ENCODE results near the gene NCOA7. TPM values are rescaled to one million over a fixed set of nuclear protein-coding genes. Genes with fewer than 3 reads are reported as not detected.

Gene NCOA7
- total RNA-seq, 3 donors from 2014 or later = 62.6 to 94.7 (median 82.4) TPM

- intact Hi-C loops (cut with DNase I; ENCODE audit: low total_unique reads) = no loop called here
- Histone ChIP-seq H3K27me3 (no peaks in the 10 kb centered on the region), H3K36me3 (no peaks in the 10 kb centered on the region), H3K4me3 (no peak overlapping the region), H3K27ac (no peak overlapping the region), H3K9me3 (no peaks in the 10 kb centered on the region), H3K4me1 (no peaks in the 10 kb centered on the region)
- TF ChIP-seq POLR2AphosphoS5 (IDR thresholded peaks at IDR 0.05) (no peak), POLR2A (IDR thresholded peaks at IDR 0.05) (no peak), CTCF (IDR thresholded peaks at IDR 0.05) (no peak)
- no peak for DNase-seq (ENCODE audit: low spot score in 2 of 2)
Measured at GRCh38 chr6:125951323-125951722, 160.6 kb downstream of the NCOA7 start.

GRCh38 chr6:125952764-125953501, 162.2 kb downstream of the NCOA7 start:
- Histone ChIP-seq H3K4me3 (no peak overlapping the region), H3K36me3 (no peaks in the 10 kb centered on the region), H3K4me1 (no peaks in the 10 kb centered on the region), H3K27ac (no peak overlapping the region), H3K9me3 (no peaks in the 10 kb centered on the region), H3K27me3 (no peaks in the 10 kb centered on the region)
- intact Hi-C loops (cut with DNase I; ENCODE audit: low total_unique reads) = no loop called here
- DNase-seq (ENCODE audit: low spot score in 2 of 2) = no peak
- TF ChIP-seq CTCF (IDR thresholded peaks at IDR 0.05) (no peak), POLR2AphosphoS5 (IDR thresholded peaks at IDR 0.05) (no peak), POLR2A (IDR thresholded peaks at IDR 0.05) (no peak)

DNA sequence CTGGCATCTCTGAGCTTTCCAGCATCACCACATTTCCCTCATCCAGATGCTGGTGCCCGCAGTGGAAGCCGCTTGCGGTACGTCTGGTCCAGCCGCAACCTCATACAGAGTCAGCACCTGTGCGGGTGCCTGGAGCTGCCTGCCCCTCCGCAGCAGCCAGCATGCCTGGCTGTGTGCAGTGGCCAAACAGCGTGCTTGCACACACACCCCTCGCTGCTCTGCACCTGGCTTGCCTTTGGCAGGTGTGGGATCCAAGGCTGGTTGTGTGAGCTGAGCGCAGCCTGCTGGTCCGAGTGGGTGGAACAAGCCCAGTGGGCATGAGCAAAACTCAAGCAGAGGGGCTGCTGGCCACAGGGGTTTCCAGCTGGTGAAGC, 162.7 kb downstream of the NCOA7 start:
- DNase-seq (ENCODE audit: low spot score in 2 of 2) = no peak
- Histone ChIP-seq H3K36me3 (no peaks in the 10 kb centered on the region), H3K4me3 (no peak overlapping the region), H3K27me3 (no peaks in the 10 kb centered on the region), H3K4me1 (peaks cover 0 to 4% of the 10 kb centered on the region in 2 donors), H3K9me3 (no peaks in the 10 kb centered on the region), H3K27ac (no peak overlapping the region)
- intact Hi-C loops (cut with DNase I; ENCODE audit: low total_unique reads) = no loop called here
- TF ChIP-seq POLR2A (IDR thresholded peaks at IDR 0.05) (no peak), CTCF (IDR thresholded peaks at IDR 0.05) (no peak), POLR2AphosphoS5 (IDR thresholded peaks at IDR 0.05) (no peak)

- TF ChIP-seq CTCF (IDR thresholded peaks at IDR 0.05) = no peak
- TF ChIP-seq POLR2AphosphoS5 (IDR thresholded peaks at IDR 0.05) = no peak
- no peak for TF ChIP-seq POLR2A (IDR thresholded peaks at IDR 0.05)
- Histone ChIP-seq H3K4me3 (no peak overlapping the region), H3K27ac (no peak overlapping the region), H3K4me1 (peaks cover 0 to 6% of the 10 kb centered on the region in 2 donors), H3K36me3 (no peaks in the 10 kb centered on the region), H3K27me3 (no peaks in the 10 kb centered on the region), H3K9me3 (no peaks in the 10 kb centered on the region)
- DNase-seq (ENCODE audit: low spot score in 2 of 2) = no peak
- intact Hi-C loops (cut with DNase I; ENCODE audit: low total_unique reads) = no loop called here
Measured at GRCh38 chr6:125954735-125955339, 164.1 kb downstream of the NCOA7 start.

DNA sequence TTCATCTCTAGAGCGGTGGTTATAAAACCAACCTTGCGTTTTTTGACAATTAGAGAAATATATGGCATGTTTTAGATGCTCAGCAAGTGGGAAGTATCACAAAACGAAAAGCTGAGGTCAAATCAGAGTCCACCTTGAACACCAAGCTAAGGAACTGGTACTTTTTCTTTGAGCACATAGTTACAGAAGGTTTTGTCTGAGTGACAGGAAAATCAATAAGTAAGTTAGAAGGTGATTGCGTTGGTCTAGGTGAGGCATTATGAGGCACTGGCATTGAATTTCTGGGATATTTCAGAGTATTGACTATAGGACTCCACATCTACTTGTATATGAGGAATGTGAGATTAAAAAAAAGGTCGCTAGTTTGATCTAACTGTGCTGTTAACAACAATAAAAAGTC, 165.2 kb downstream of the NCOA7 start:
- no peaks in the 10 kb centered on the region for H3K36me3 ChIP-seq
- H3K4me1 ChIP-seq = peaks cover 0 to 6% of the 10 kb centered on the region in 2 donors
- intact Hi-C loops (cut with DNase I; ENCODE audit: low total_unique reads) = no loop called here
- peak overlapping the region in 2 of 3 donors; percentile 90 to 95 for H3K4me3 ChIP-seq
- H3K27ac ChIP-seq = peak overlapping the region; percentile 98
- no peaks in the 10 kb centered on the region for H3K27me3 ChIP-seq
- H3K9me3 ChIP-seq = no peaks in the 10 kb centered on the region
- no peak for TF ChIP-seq POLR2A (IDR thresholded peaks at IDR 0.05)
- TF ChIP-seq POLR2AphosphoS5 (IDR thresholded peaks at IDR 0.05) = no peak
- TF ChIP-seq CTCF (IDR thresholded peaks at IDR 0.05) = no peak
- no peak for DNase-seq (ENCODE audit: low spot score in 2 of 2)
